HG02798 (cell line): Measurements from ENCODE around the gene THOC7.

Source experiments
- ATAC-seq: cut with Tn5 transposase; IDR thresholded peaks from one replicate; pipeline ENCODE4 v1.9.1; 2021; ENCODE audit warnings: mild to moderate bottlenecking; ENCODE audit not compliant: unreplicated experiment, poor library complexity

THOC7 gene

GRCh38 chr3:63863150-63864007 is at the start of gene THOC7, which contains the start of gene ATXN7:
Gene THOC7, minus strand, starts transcription at chr3:63863805. Its CDS starts 15 bp downstream, at chr3:63863790.
Gene ATXN7, plus strand, starts transcription at chr3:63863867. Its CDS starts 48,732 bp downstream, at chr3:63912599.
- ATAC-seq: peak; percentile 79

DNA sequence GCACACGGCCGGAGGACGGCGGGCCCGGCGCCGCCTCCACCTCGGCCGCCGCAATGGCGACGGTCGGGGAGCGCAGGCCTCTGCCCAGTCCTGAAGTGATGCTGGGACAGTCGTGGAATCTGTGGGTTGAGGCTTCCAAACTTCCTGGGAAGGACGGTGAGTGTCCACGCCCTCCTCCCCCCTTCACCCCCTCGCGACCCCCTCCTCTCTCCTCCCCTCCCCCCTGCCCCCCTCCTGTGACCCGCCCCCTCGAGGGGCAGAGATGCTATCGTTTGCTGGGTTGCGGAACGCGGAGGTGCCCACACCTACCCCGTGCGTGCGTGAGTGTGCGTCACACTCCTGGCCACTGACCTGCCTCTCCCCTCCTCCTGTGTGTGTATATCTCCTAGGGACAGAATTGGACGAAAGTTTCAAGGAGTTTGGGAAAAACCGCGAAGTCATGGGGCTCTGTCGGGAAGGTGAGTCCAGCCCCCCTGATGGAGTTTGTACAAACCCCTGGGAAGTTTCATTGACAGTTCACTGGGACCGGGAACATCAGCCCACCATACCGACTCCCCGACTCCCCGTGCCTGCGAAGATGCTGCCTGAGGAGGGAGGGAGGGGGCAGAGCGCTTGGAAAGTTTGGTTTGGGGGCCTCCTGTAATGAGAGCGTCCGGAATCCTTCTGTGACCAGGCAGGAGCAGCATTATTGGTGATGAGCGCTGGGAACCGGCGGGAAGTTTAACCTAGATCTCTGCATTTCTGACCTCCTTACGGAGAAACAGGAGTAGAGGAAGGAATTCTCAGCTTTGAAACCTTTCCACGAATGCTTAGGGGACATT is 49.4 kb upstream of the THOC7 start:
- peak; percentile 18 for ATAC-seq

DNA sequence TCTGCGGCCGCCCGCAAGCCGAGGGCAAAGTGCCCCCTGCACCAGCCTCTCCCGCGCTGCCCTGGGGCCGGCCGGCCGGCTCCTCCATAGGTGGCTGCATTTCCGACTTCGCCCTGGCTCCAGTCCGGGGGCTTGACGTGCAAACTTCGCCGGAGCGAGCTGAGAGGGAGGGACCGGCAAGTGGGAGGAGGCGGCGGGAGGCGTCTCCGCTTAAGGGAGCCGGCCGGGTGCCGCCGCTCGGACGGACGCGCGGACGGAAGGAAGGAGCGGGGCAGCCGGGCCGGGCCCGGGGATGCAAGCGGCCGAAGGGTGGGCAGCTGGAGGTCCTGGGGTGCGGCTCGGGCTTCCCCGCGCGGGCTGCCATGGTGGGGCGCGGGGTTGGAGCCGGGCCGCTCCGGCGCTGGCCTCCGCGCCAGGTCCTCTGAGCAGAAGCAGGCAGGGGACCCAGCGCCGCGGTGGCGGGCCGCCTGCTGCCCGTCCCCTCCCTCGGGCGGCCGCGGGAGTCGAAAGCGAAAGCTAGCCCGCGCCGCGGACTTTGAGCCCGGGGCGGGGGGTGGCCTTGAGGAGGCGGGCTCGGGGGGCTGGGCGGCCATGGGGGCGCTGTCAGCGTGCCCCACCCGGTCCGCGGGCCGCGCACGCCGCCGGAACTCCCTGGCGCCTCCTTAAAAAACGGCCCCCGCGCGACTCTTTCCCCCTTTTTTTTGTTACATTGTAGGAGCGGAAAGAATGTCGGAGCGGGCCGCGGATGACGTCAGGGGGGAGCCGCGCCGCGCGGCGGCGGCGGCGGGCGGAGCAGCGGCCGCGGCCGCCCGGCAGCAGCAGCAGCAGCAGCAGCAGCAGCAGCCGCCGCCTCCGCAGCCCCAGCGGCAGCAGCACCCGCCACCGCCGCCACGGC is 48.5 kb upstream of the THOC7 start, which contains the start of gene SCAANT1:
SCAANT1 (minus strand) TSS at position 511 of the 895 bp plus-strand sequence.
- peak; percentile 83 for ATAC-seq

DNA sequence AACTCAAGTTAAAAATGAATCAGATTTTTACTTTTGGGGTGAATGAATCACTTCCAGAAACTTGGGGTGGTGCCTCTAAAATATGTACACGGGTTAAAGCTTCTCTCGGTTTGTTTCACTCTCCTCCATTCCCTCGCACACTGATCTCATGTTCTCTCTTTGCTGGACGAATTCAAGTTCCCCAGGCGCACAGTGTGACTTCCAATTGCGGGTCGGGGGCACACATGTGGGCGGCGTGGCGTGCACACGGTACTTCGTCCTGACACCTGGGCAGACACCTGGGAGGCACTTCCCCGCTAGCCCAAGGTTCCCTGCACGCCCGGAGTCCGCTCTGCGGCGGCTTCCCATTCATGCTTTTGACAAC is 47.9 kb upstream of the THOC7 start:
- no peak for ATAC-seq

DNA sequence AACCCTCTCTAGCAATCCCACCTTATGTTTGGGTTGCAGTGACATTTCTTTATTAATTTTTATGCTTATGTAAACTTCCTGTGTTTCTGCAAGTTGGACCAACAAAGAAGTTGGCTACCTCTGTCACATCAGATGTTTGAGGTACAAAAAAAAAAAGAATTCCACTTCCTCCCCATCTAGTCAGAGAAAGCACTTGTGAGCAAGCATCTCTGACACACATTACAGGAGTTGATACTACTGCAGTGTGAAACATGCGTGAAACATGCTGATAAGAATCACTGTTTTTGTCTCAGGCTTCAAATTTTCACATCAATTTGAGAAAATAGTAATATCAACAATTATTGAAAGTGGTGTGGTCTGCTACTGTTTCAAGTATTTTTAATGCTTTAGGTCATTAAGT is 47.3 kb upstream of the THOC7 start:
- no peak for ATAC-seq

GRCh38 chr3:63910001-63910400 is 46.4 kb upstream of the THOC7 start:
- ATAC-seq: no peak

DNA sequence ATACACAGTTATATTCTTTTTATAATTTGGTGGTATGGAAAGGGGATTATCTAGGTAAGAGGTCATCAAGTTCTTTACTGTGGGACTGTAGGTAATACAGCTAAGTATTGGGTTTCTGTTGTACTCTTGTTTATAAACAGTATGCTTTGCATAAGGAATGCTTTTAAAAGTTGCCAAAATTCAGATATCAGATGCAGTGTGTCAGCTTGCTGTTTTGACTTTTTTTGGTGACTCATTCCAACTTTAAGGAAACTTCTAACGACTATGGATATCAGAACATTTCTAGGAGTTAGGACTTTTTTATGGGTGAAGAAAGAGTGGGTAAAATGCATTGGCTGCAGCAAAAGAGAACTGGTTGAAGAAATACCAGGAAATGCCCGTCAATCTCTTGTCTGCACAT is 45.8 kb upstream of the THOC7 start:
- ATAC-seq: no peak

- no peak for ATAC-seq
These were observed 45.2 kb upstream of the THOC7 start for GRCh38 chr3:63908776-63909175.

DNA sequence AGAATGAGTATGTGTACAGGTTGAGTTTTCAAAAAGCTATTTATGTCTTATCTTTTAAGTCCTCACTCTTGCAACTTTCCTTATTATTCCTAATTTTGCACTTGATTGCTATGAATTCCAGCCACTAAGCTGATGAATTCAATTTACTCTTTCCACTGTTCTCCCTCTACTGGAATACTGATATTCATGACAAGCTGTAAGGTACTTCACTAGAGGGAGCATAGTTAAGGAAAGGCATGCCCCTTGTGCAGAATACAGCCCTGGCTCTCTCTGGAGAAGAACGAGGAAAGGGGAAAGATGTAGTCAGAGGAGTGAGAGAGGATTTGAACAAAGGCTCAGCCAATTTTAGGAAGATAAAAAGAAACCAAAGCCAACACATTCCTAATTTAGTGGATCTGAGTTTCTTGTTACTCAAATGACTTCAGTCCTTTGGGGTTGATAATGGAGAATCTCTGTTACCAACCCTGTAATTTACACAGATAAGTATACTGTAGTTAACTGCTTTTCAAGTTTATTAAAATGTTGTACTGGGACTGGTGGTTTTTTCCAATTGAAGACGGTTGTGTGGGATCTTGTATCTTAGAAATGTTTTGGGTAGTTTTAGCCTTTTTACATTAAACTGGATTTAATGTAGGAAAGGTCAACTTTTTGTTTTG is 44.6 kb upstream of the THOC7 start:
- no peak for ATAC-seq

DNA sequence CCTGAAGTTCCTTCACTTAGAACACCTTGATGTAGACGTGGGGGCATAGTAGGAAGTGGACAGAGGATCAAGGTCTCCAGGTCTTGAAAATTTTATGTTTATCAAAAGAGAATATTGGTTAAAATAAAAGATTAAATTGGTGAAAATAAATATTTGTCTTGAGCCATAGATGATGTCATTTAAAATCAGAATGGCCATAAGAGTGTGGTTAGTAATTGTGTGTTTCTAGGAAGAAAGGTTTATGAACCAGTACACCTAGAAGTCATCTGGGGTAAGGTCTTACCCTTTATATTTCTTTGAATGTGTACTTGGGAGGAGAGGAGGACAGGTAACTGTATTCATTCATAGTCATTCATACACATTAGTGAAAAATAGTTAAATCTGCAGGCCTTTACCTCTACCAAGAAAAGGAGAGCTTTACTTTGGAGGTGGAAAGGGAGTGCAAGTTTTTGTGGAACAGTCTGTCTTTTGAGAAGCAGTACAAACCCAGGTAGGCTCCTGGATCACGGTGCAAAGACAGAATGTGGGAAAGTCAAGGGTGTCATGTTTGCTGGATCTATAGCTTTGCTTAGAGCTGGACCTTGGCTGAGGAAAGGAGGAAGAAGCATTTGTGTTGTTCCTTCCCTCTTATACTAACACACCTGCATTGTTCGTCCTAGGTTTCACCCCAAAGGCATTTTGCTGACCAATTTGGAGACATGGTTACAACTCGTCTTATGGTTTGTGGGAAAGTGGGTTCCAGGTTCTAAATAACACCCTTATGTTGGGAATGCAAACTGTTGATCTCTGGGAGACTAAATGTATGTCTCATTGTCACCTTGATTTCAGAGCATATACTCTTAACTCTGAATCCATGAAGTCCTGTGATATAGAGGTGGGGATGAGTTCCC is 42.4 kb upstream of the THOC7 start:
- ATAC-seq: no peak

DNA sequence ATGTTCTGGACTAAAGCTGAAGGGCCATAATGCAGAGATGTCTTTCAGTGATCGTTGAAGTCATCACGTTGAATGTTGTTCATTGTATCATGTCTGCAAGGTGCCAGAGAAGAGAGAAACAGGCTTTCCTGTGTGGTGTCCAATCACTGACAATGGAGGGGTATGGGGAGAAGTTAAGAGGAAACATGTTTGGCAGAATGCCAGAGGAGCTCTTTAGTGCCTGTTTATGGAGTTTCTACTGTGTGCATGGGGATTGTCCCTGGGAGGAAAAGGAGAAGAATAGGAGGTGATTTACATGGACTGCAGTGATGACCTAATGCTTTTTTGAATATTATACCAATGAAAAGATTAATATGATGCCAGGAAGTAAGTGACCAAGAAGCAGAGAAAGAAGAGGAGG is 36.9 kb upstream of the THOC7 start:
- ATAC-seq: no peak

GRCh38 chr3:63900010-63900409 is 36.4 kb upstream of the THOC7 start:
- no peak for ATAC-seq

GRCh38 chr3:63896332-63897030 is 32.9 kb upstream of the THOC7 start:
- peak; percentile 62 for ATAC-seq

DNA sequence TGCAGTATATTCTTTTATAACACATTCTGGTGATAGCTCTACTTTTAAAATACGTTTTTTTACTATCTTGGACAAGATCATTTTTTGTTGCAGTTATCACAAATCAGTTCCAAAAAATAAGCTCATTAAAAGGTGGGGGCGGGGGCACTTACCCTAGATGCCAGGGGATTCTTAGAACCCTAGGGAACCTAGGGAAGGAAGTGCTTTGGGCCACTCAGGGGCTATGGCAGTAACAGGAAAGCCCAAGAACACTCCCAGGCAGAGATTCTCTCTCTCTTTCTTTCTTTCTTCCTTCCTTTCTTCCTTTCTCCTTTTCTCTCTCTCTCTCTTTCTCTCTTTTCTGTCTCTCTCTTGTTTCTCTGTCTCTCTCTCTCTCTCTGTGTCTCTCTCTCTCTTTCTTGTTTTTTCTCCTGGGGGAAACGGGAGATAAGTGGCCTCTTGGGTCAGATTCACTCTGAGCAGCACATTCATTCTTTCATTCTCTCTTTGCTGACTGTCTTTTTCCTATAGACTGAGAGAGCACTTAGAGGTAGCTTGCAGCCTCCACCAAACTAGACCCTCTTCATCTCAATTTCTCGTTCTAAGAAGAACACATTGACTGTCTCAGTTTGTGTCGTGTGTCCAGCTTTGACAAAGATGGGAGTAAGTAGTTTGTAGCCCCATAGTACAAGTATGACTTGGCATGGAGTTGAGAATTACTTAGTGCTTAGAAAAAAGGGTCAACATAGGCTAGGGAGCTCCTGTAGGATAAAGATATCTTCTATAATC is 32.0 kb upstream of the THOC7 start:
- ATAC-seq: no peak

- ATAC-seq: no peak
These were observed 29.3 kb upstream of the THOC7 start for GRCh38 chr3:63892773-63893352.

DNA sequence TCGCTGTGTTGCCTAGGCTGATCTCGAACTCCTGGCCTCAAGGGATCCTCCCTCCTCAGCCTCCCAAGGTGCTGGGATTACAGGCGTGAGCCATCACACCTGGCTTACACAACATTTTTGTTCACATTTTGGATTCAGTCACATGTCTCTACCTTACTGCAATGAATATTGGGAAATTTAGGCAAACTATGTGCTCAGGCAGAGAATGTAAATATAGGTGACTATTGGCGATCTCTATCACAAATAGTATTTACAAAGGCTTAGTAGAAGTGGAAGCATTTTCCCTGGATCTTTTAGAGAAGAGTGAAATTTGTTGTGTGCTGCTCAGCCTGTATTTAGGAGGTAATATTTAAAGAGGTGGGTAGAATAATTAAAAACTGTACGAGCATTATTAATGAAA is 27.9 kb upstream of the THOC7 start:
- no peak for ATAC-seq

DNA sequence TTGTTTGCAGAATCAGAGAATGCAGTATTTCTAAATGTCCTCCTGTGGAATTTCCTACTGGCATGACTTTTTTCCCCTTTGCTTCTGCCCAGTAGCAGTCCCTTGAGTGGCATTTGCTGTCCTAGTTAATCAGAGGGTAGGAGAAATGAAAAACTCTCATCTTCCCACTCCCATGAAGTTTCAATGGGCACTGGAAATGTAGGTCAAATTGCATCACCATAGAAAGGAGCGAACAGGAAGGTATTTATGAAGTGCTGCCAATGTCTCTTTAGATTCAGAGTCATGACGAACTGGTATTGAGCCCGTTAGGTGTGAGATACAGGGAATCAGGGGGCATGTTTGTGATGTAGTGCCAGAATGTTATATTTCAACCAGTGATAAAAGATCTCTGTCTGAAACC is 23.3 kb upstream of the THOC7 start:
- ATAC-seq: no peak
